ENCODE results near the gene CCDC201.
"Not testable (repeated sequence)": the region's sequence is repeated elsewhere in the genome, so short reads cannot be mapped to it uniquely, and the experiment has no call there.

CCDC201 gene

GRCh38 chr7:45817016-45817415 lies 55.9 kb downstream of the CCDC201 start:
- not testable (repeated sequence) for DNase-seq

GRCh38 chr7:45814216-45815118 lies 58.4 kb downstream of the CCDC201 start:
- DNase-seq, result not testable (repeated sequence)

- DNase-seq, result not testable (repeated sequence)
Observed at GRCh38 chr7:45813771-45814170, 59.1 kb downstream of the CCDC201 start.

GRCh38 chr7:45812946-45813345 lies 59.9 kb downstream of the CCDC201 start:
- DNase-seq, result no peak

GRCh38 chr7:45811652-45812234 lies 61.1 kb downstream of the CCDC201 start:
- not testable (repeated sequence) for DNase-seq

GRCh38 chr7:45810451-45811005 lies 62.4 kb downstream of the CCDC201 start:
- not testable (repeated sequence) for DNase-seq

Data from suppressor macrophage (primary cell).